CD14-positive monocyte (primary cell): ENCODE data around the gene FOXJ3. TPM values are rescaled to one million over a fixed set of nuclear protein-coding genes. Genes with fewer than 3 reads are reported as not detected.

Experiments used
- DNase-seq, 3 donors: peaks; one replicate each; pipeline ENCODE4 v3.0.0-alpha.2; 2011 to 2022
- H2AFZ ChIP-seq: 2 replicates; pipeline ENCODE4 v1.6.0; 2012; ENCODE audit warnings: mild to moderate bottlenecking, low read depth, low read length, inconsistent platforms; ENCODE audit not compliant: insufficient read depth, poor library complexity, severe bottlenecking
- H3K27ac ChIP-seq, 2 donors: 1 replicate in 1 of 2; 2 replicates in 1 of 2; pipeline ENCODE4 v1.5.1; 2012 to 2013; ENCODE audit warnings: low read length in 2 of 2, control low read depth in 1 of 2, inconsistent platforms in 1 of 2, low read depth in 1 of 2, mild to moderate bottlenecking in 1 of 2
- H3K27me3 ChIP-seq, 2 donors: one replicate each; pipeline versions ENCODE4 v1.6.0 to v1.6.1; 2011 to 2013; ENCODE audit warnings: low read length in 2 of 2; ENCODE audit not compliant: control insufficient read depth in 2 of 2, insufficient read depth in 2 of 2
- H3K36me3 ChIP-seq, 2 donors: replicated peaks in 1 of 2; 1 replicate in 1 of 2; 2 replicates in 1 of 2; pipeline versions ENCODE4 v1.5.1 to v1.6.1; 2012 to 2013; ENCODE audit warnings: low read length in 2 of 2, control low read depth in 1 of 2, inconsistent platforms in 1 of 2, mild to moderate bottlenecking in 1 of 2; ENCODE audit not compliant: insufficient read depth in 2 of 2, control insufficient read depth in 1 of 2
- H3K4me1 ChIP-seq, 2 donors: 1 replicate in 1 of 2; 2 replicates in 1 of 2; pipeline versions ENCODE4 v1.5.1 to v1.6.1; 2012 to 2013; ENCODE audit warnings: low read length in 2 of 2, control low read depth in 1 of 2, inconsistent platforms in 1 of 2, mild to moderate bottlenecking in 1 of 2, moderate library complexity in 1 of 2; ENCODE audit not compliant: insufficient read depth in 2 of 2, control insufficient read depth in 1 of 2
- H3K4me2 ChIP-seq: replicated peaks from 2 replicates; pipeline ENCODE3; 2012; ENCODE audit warnings: low read length, moderate library complexity, mild to moderate bottlenecking; ENCODE audit not compliant: poor library complexity, severe bottlenecking; ENCODE audit errors: extremely low read depth
- H3K4me3 ChIP-seq, 3 experiments: fragments of 200-600 bp in 1 of 3; sonication (generic) in 1 of 3; replicated peaks in 1 of 3; 1 replicate in 2 of 3; 2 replicates in 1 of 3; pipeline ENCODE4 v1.5.1; 2011 to 2013; ENCODE audit warnings: low read length in 3 of 3, mild to moderate bottlenecking in 3 of 3, control low read depth in 2 of 3, low read depth in 2 of 3, inconsistent platforms in 1 of 3, moderate library complexity in 1 of 3
- H3K79me2 ChIP-seq: 2 replicates; pipeline ENCODE4 v1.6.0; 2012; ENCODE audit warnings: mild to moderate bottlenecking, control low read depth, inconsistent platforms, low read length, moderate library complexity; ENCODE audit not compliant: insufficient read depth
- H3K9ac ChIP-seq: 2 replicates; pipeline ENCODE4 v1.6.0; 2017; ENCODE audit warnings: low read length, mild to moderate bottlenecking; ENCODE audit not compliant: insufficient read depth, poor library complexity, severe bottlenecking
- H3K9me3 ChIP-seq, 2 donors: replicated peaks in 1 of 2; 1 replicate in 1 of 2; 2 replicates in 1 of 2; pipeline versions ENCODE4 v1.5.1 to v1.6.1; 2012 to 2013; ENCODE audit warnings: low read length in 2 of 2, control low read depth in 1 of 2; ENCODE audit not compliant: control insufficient read depth in 1 of 2, insufficient read depth in 1 of 2
- H4K20me1 ChIP-seq: 2 replicates; pipeline ENCODE4 v1.6.0; 2012; ENCODE audit warnings: mild to moderate bottlenecking, low read length, control low read depth, moderate library complexity; ENCODE audit not compliant: insufficient read depth
- H3K27ac Mint-ChIP-seq, 7 donors: one replicate each; pipeline ENCODE4 v1.8.0; 2020; ENCODE audit warnings: mild to moderate bottlenecking in 7 of 7, mixed read lengths in 7 of 7, moderate library complexity in 6 of 7, inconsistent platforms in 2 of 7
- H3K27me3 Mint-ChIP-seq, 3 donors: one replicate each; pipeline ENCODE4 v1.8.0; 2021 to 2022; ENCODE audit warnings: low read depth in 3 of 3, mild to moderate bottlenecking in 3 of 3, mixed read lengths in 3 of 3, moderate library complexity in 3 of 3, inconsistent platforms in 1 of 3
- H3K36me3 Mint-ChIP-seq, 2 donors: one replicate each; pipeline ENCODE4 v1.8.0; 2020; ENCODE audit warnings: mixed read lengths in 2 of 2, inconsistent platforms in 1 of 2, mild to moderate bottlenecking in 1 of 2
- H3K4me1 Mint-ChIP-seq: one replicate; pipeline ENCODE4 v1.8.0; 2020; ENCODE audit warnings: mild to moderate bottlenecking, mixed read lengths
- H3K4me3 Mint-ChIP-seq, 2 donors: one replicate each; pipeline ENCODE4 v1.8.0; 2020; ENCODE audit warnings: mild to moderate bottlenecking in 2 of 2, mixed read lengths in 2 of 2, moderate library complexity in 1 of 2
- H3K9me3 Mint-ChIP-seq, 7 donors: one replicate each; pipeline ENCODE4 v1.8.0; 2020 to 2022; ENCODE audit warnings: mixed read lengths in 7 of 7, mild to moderate bottlenecking in 6 of 7, moderate library complexity in 6 of 7, inconsistent platforms in 2 of 7
- CTCF ChIP-seq: fragments of 200-600 bp; IDR thresholded peaks from one replicate; pipeline ENCODE4 v1.8.0; 2022; ENCODE audit warnings: antibody characterized with exemption, mild to moderate bottlenecking
- WGBS: methylation state at CpG from one replicate; pipeline ENCODE4 v1.1.5; 2013; ENCODE audit warnings: missing lambda C conversion rate; ENCODE audit not compliant: insufficient coverage; 5-methylcytosine and 5-hydroxymethylcytosine counted together
- intact Hi-C, 2 donors: fragments of 100-400 bp; cut with micrococcal nuclease; formaldehyde crosslinking; loops; one replicate each; pipeline versions ENCODE4 v1.15.0 to v1.15.1; 2023
- polyA plus RNA-seq, 3 donors: library from polyadenylated mRNA; depleted of rRNA in 1 of 3; unstranded in 2 of 3; stranded (reverse) in 1 of 3; fragments of 300-500 nt in 2 of 3; fragments of >200 nt in 1 of 3; fragmentation: Illumina TruSeq in 2 of 3; gene quantifications; 1 replicate in 2 of 3; 2 replicates in 1 of 3; pipeline ENCODE4 v1.2.3, GENCODE V29; 2012 to 2021

FOXJ3 gene
- polyA plus RNA-seq, 3 donors: 10.2 to 18.5 (median 18.4) TPM

- Mint-ChIP-seq H3K27ac (no peak overlapping the region), H3K27me3 (no peaks in the 10 kb centered on the region), H3K4me1 (peaks cover 16% of the 10 kb centered on the region), H3K9me3 (peaks cover 0 to 5% (median 3%) of the 10 kb centered on the region in 7 donors), H3K36me3 (peaks cover 19 to 37% of the 10 kb centered on the region in 2 donors), H3K4me3 (no peak overlapping the region)
- no peak for DNase-seq
- WGBS: 0% methylated on average over 1 of the region's 2 CpGs
- Histone ChIP-seq H2AFZ (no peak overlapping the region), H3K4me3 (no peak overlapping the region), H3K4me1 (peaks cover 6 to 11% of the 10 kb centered on the region in 2 donors), H3K4me2 (no peak overlapping the region), H4K20me1 (peaks cover 65% of the 10 kb centered on the region), H3K9ac (no peak overlapping the region), H3K27ac (peak overlapping the region in 1 of 2 donors; percentile 4), H3K27me3 (no peaks in the 10 kb centered on the region), H3K79me2 (peaks cover 47% of the 10 kb centered on the region), H3K9me3 (no peaks in the 10 kb centered on the region), H3K36me3 (peaks cover 0 to 29% of the 10 kb centered on the region in 2 donors)
- intact Hi-C loops: no loop called here
- TF ChIP-seq CTCF: no peak
Measured at GRCh38 chr1:42211224-42211623, 123.8 kb downstream of the FOXJ3 start.

- Mint-ChIP-seq H3K27me3 (no peaks in the 10 kb centered on the region), H3K27ac (no peak overlapping the region), H3K4me3 (no peak overlapping the region), H3K36me3 (peaks cover 20 to 42% of the 10 kb centered on the region in 2 donors), H3K4me1 (peaks cover 16% of the 10 kb centered on the region), H3K9me3 (peaks cover 0 to 5% (median 3%) of the 10 kb centered on the region in 7 donors)
- H3K9ac ChIP-seq: no peak overlapping the region
- no peak for TF ChIP-seq CTCF
- H3K4me1 ChIP-seq: peaks cover 6 to 11% of the 10 kb centered on the region in 2 donors
- H3K9me3 ChIP-seq: no peaks in the 10 kb centered on the region
- no peak overlapping the region for H3K4me3 ChIP-seq
- H2AFZ ChIP-seq: no peak overlapping the region
- DNase-seq: no peak
- no peaks in the 10 kb centered on the region for H3K27me3 ChIP-seq
- intact Hi-C loops: no loop called here
- 89% methylated on average over 2 of the region's 6 CpGs for WGBS
- H3K27ac ChIP-seq: no peak overlapping the region
- H4K20me1 ChIP-seq: peaks cover 68% of the 10 kb centered on the region
- H3K79me2 ChIP-seq: peaks cover 47% of the 10 kb centered on the region
- no peak overlapping the region for H3K4me2 ChIP-seq
- H3K36me3 ChIP-seq: peaks cover 0 to 36% of the 10 kb centered on the region in 2 donors
Measured at GRCh38 chr1:42210421-42211133, 124.5 kb downstream of the FOXJ3 start.
